GM12878 (cell line): ENCODE measurements around the gene BNIP1. TPM values are rescaled to one million over a fixed set of nuclear protein-coding genes. Genes with fewer than 3 reads are reported as not detected.

Experiments used
- ATAC-seq: fragments of 200-7000 bp; cut with Tn5 transposase; 3 replicates; pipeline ENCODE4 v1.9.1; 2020; ENCODE audit warnings: mild to moderate bottlenecking, moderate library complexity
- Bru-seq: library from RNA; stranded (reverse); fragments of 400-500 nt; gene quantifications from one replicate; lab custom pipeline; 2021; lab: Mats Ljungman, UMichigan
- BruChase-seq, 2 experiments: library from RNA; stranded (reverse); fragments of 400-500 nt; gene quantifications; one replicate each; lab custom pipeline; 2021; lab: Mats Ljungman, UMichigan
- BruUV-seq: library from RNA; stranded (reverse); fragments of 400-500 nt; replicated peaks from 2 replicates; lab custom pipeline; 2021; lab: Mats Ljungman, UMichigan
- CTCF ChIA-PET: fragments of 300-600 bp; sonication (Branson Sonifier 250); formaldehyde crosslinking; extraction: SDS; loops from one replicate; lab custom pipeline; 2021; ENCODE audit warnings: inconsistent platforms; lab: Yijun Ruan, JAX
- POLR2A ChIA-PET: fragments of 350-600 bp; formaldehyde crosslinking; extraction: SDS; loops from one replicate; lab custom pipeline; 2021; ENCODE audit warnings: inconsistent platforms; lab: Charles Lee
- RAD21 ChIA-PET: fragments of 300-600 bp; sonication (Branson Sonifier 250); formaldehyde crosslinking; loops from one replicate; lab custom pipeline; 2023; ENCODE audit warnings: antibody characterized with exemption; ENCODE audit not compliant: unreplicated experiment; lab: Charles Lee
- SMC1A ChIA-PET: fragments of 300-600 bp; sonication (Branson Sonifier 250); formaldehyde crosslinking; loops from one replicate; lab custom pipeline; 2023; ENCODE audit not compliant: unreplicated experiment, uncharacterized antibody; lab: Charles Lee
- DNase-seq: peaks from one replicate; pipeline ENCODE4 v3.0.0-alpha.2; 2011; ENCODE audit warnings: low read depth, low spot score
- FAIRE-seq: peaks from 3 replicates; lab custom pipeline; 2011; peaks lifted over from hg19 to GRCh38; lab: Jason Lieb, UNC
- H2AFZ ChIP-seq: 2 replicates; pipeline ENCODE4 v1.6.0; 2011; ENCODE audit warnings: low read depth, low read length, control low read depth; ENCODE audit not compliant: control insufficient read depth
- H3K27ac ChIP-seq: 2 replicates; pipeline ENCODE4 v1.5.1; 2011; ENCODE audit warnings: control low read depth; ENCODE audit not compliant: control insufficient read depth, insufficient read depth
- H3K27me3 ChIP-seq, 2 experiments: replicated peaks in 1 of 2; 2 replicates each; pipeline versions ENCODE4 v1.6.0 to v1.6.1; 2011; ENCODE audit warnings: low read length in 1 of 2; ENCODE audit not compliant: control insufficient read depth in 2 of 2, insufficient read depth in 2 of 2
- H3K36me3 ChIP-seq, 2 experiments: 2 replicates each; pipeline ENCODE4 v1.5.1; 2011; ENCODE audit warnings: low read length in 1 of 2; ENCODE audit not compliant: control insufficient read depth in 2 of 2, insufficient read depth in 2 of 2
- H3K4me1 ChIP-seq: 2 replicates; pipeline ENCODE4 v1.6.1; 2011; ENCODE audit warnings: mild to moderate bottlenecking, low read length, moderate library complexity, mixed read lengths; ENCODE audit not compliant: control insufficient read depth, insufficient read depth
- H3K4me2 ChIP-seq: 2 replicates; pipeline ENCODE4 v1.6.0; 2011; ENCODE audit warnings: control low read depth; ENCODE audit not compliant: control insufficient read depth, insufficient read depth
- H3K4me3 ChIP-seq: fragments of 200-600 bp; sonication (generic); 2 replicates; pipeline ENCODE4 v1.5.1; 2016
- H3K79me2 ChIP-seq: 2 replicates; pipeline ENCODE4 v1.6.0; 2011; ENCODE audit warnings: low read length; ENCODE audit not compliant: control insufficient read depth, insufficient read depth
- H3K9ac ChIP-seq: 2 replicates; pipeline ENCODE4 v1.8.0; 2011; ENCODE audit warnings: low read length, control low read depth, mixed read lengths; ENCODE audit not compliant: control insufficient read depth, insufficient read depth
- H3K9me3 ChIP-seq: replicated peaks from 3 replicates; pipeline ENCODE4 v1.5.1; 2011; ENCODE audit warnings: mild to moderate bottlenecking, low read length; ENCODE audit not compliant: control insufficient read depth, insufficient read depth
- H4K20me1 ChIP-seq: 2 replicates; pipeline ENCODE4 v1.6.0; 2011; ENCODE audit not compliant: control insufficient read depth, insufficient read depth
- BCL3 ChIP-seq: IDR thresholded peaks from 2 replicates; pipeline ENCODE4 v1.6.1; 2011; ENCODE audit warnings: borderline replicate concordance, low read depth, mild to moderate bottlenecking, moderate library complexity, low read length; ENCODE audit not compliant: insufficient read depth, poor library complexity, severe bottlenecking
- GABPA ChIP-seq: IDR thresholded peaks from 2 replicates; pipeline ENCODE4 v1.6.1; 2014; ENCODE audit warnings: antibody characterized with exemption, low read depth, mild to moderate bottlenecking, inconsistent platforms
- MTA2 ChIP-seq: fragments of 450-650 bp; IDR thresholded peaks from 2 replicates; pipeline ENCODE4 v1.6.1; 2016; ENCODE audit warnings: low read depth, mild to moderate bottlenecking, moderate library complexity
- PAX5 ChIP-seq: IDR thresholded peaks from 2 replicates; pipeline ENCODE4 v1.6.1; 2011; ENCODE audit warnings: low read depth, low read length, borderline replicate concordance
- PBX3 ChIP-seq: IDR thresholded peaks from 2 replicates; pipeline ENCODE4 v1.6.1; 2011; ENCODE audit warnings: mild to moderate bottlenecking, low read depth, low read length, moderate library complexity; ENCODE audit not compliant: insufficient replicate concordance
- POLR2AphosphoS5 ChIP-seq: IDR thresholded peaks from 2 replicates; pipeline ENCODE4 v1.6.1; 2011; ENCODE audit warnings: mild to moderate bottlenecking, low read length, inconsistent platforms
- SMAD5 ChIP-seq: IDR thresholded peaks from 2 replicates; pipeline ENCODE4 v1.6.1; 2016; ENCODE audit warnings: antibody characterized with exemption, low read depth
- SMARCA5 ChIP-seq: fragments of 450-650 bp; IDR thresholded peaks from 2 replicates; pipeline ENCODE4 v1.6.1; 2017; ENCODE audit warnings: mild to moderate bottlenecking
- TCF12 ChIP-seq: IDR thresholded peaks from 2 replicates; pipeline ENCODE4 v1.6.1; 2011; ENCODE audit warnings: low read depth, mild to moderate bottlenecking, low read length
- USF1 ChIP-seq: IDR thresholded peaks from 2 replicates; pipeline ENCODE4 v1.6.1; 2011; ENCODE audit warnings: borderline replicate concordance, low read depth, mild to moderate bottlenecking, moderate library complexity, mixed read lengths, low read length; ENCODE audit not compliant: insufficient read depth; ENCODE audit errors: extremely low read length
- ZNF207 ChIP-seq: fragments of 450-650 bp; IDR thresholded peaks from 2 replicates; pipeline ENCODE4 v1.6.1; 2014; ENCODE audit warnings: antibody characterized with exemption, mild to moderate bottlenecking, borderline replicate concordance
- WGBS: methylation state at CpG from one replicate; pipeline ENCODE4 v1.1.6; 2016; ENCODE audit warnings: low lambda C conversion rate; ENCODE audit not compliant: insufficient replicate concordance, insufficient coverage; ENCODE audit errors: missing lambda C conversion rate; 5-methylcytosine and 5-hydroxymethylcytosine counted together
- in situ Hi-C: fragments of 300-500 bp; cut with MboI; formaldehyde crosslinking; loops from 9 replicates; pipeline ENCODE4 v1.14.3; 2018; ENCODE audit warnings: mixed read lengths
- intact Hi-C: fragments of 100-400 bp; cut with micrococcal nuclease; formaldehyde crosslinking; loops from one replicate; pipeline ENCODE4 v1.14.2; 2022; ENCODE audit not compliant: unreplicated experiment
- long read RNA-seq, 2 experiments: library from polyadenylated mRNA; unstranded; transcript quantifications; one replicate each; pipeline ENCODE4 v2.0.0, GENCODE V29; 2019 to 2020
- polyA minus RNA-seq, 3 experiments: library from RNA; depleted of rRNA, polyadenylated mRNA; stranded (reverse); fragments of >200 nt; gene quantifications; 2 replicates each; pipeline ENCODE4 v1.2.3, GENCODE V29; 2011
- polyA plus RNA-seq, 11 experiments: library from polyadenylated mRNA; depleted of rRNA in 4 of 11; unstranded in 6 of 11; stranded (reverse) in 5 of 11; fragments of >200 nt; fragmentation: Nextera tagmentation in 4 of 11; fragmentation: Illumina TruSeq in 1 of 11; extraction: Ambion mirVana in 4 of 11; extraction: Trizol in 1 of 11; gene quantifications; 1 replicate in 1 of 11; 2 replicates in 10 of 11; pipeline versions ENCODE4 v1.2.1 to v1.2.3, GENCODE V29; 2011 to 2016; ENCODE audit warnings: inconsistent platforms in 2 of 11, missing spikeins in 2 of 11, low read depth in 1 of 11
- total RNA-seq, 4 experiments: library from RNA; depleted of rRNA in 3 of 4; stranded (reverse); fragments of >200 nt in 3 of 4; fragmentation: Illumina TruSeq in 1 of 4; extraction: Trizol in 1 of 4; gene quantifications; 2 replicates each; pipeline versions ENCODE4 v1.2.1 to v1.2.3, GENCODE V29; 2013 to 2021

BNIP1 gene
- 8.9 and 10.2 TPM in 2 replicates for total RNA-seq (2013; cell fraction: nucleolus; rRNA removed)
- total RNA-seq (2014; rRNA removed) (26.9 and 28.6 TPM in 2 replicates), total RNA-seq (2014; rRNA removed; fragmentation: Illumina TruSeq; extraction: Trizol) (24.4 and 25.6 TPM in 2 replicates), total RNA-seq (2021) (18.9 and 20.5 TPM in 2 replicates), polyA plus RNA-seq (2011; rRNA removed) (29.2 and 32.6 TPM in 2 replicates), polyA plus RNA-seq (2014; fragmentation: Illumina TruSeq; extraction: Trizol) (30.8 and 34.5 TPM in 2 replicates), polyA plus RNA-seq (2014; fragmentation: Nextera tagmentation; extraction: Ambion mirVana) (10 to 100 TPM; 56.3 to 62.5 TPM), polyA plus RNA-seq (2014; rRNA removed) (23.1 and 26.3 TPM in 2 replicates), polyA plus RNA-seq (2016; fragmentation: Nextera tagmentation; extraction: Ambion mirVana) (10 to 100 TPM; 23.9 to 25.0 TPM), polyA minus RNA-seq (2011; rRNA and poly(A)+ RNA removed) (14.2 and 20.2 TPM in 2 replicates), Bru-seq, nascent RNA (percentile 71 among the genes with signal in this experiment), BruChase-seq, experiment 1, labeled RNA remaining after a 6-hour chase (percentile 65 among the genes with signal in this experiment), BruChase-seq, experiment 2, labeled RNA remaining after a 2-hour chase (percentile 68 among the genes with signal in this experiment)
- 14.2 TPM for polyA plus RNA-seq (2011; ENCODE audit: low read depth)
- polyA plus RNA-seq (2011; cell fraction: cytosol; rRNA removed): 30.2 and 33.4 TPM in 2 replicates
- 17.7 and 19.2 TPM in 2 replicates for polyA plus RNA-seq (2011; cell fraction: nucleus; rRNA removed)
- 18.0 and 20.1 TPM in 2 replicates for polyA plus RNA-seq (2012)
- 2.4 and 5.2 TPM in 2 replicates for polyA minus RNA-seq (2011; cell fraction: cytosol; rRNA and poly(A)+ RNA removed)
- polyA minus RNA-seq (2011; cell fraction: nucleus; rRNA and poly(A)+ RNA removed): 3.1 and 5.5 TPM in 2 replicates
- long read RNA-seq, experiment 1, transcript BNIP1-202 (6 exons, 1,184 nt): major isoform, 19 of 21 reads
- long read RNA-seq, experiment 1, partial matches to known transcripts: 1 of 21 reads
- long read RNA-seq, experiment 1, other reads (novel, unspliced or antisense): 1 of 21 reads
- long read RNA-seq, experiment 2, transcript BNIP1-201 (7 exons, 1,339 nt): minor isoform, 9 of 182 reads
- long read RNA-seq, experiment 2, transcript BNIP1-202 (6 exons, 1,184 nt): major isoform, 155 of 182 reads
- long read RNA-seq, experiment 2, partial matches to known transcripts: 7 of 182 reads
- long read RNA-seq, experiment 2, other reads (novel, unspliced or antisense): 11 of 182 reads

- FAIRE-seq (peak; percentile 96), ATAC-seq (peak; percentile 96), DNase-seq (peak; percentile 84)
- ChIA-PET SMC1A (interaction anchor here (1.1 to 2.2 kb wide), 4 partner anchors 9 to 161 kb away, joined by 3 to 14 read pairs (median 8); partner anchors contain the start of gene ATP6V0E1), CTCF (interaction anchor here (0.6 to 2.2 kb wide), 16 partner anchors 8 to 185 kb away, joined by 3 to 25 read pairs (median 4); partner anchors contain the start of genes ATP6V0E1 and RPL26L1), RAD21 (interaction anchor here (0.6 to 2.7 kb wide), 5 partner anchors 87 to 164 kb away, joined by 3 to 33 read pairs (median 7); partner anchors contain the start of gene ATP6V0E1), POLR2A (interaction anchor here (0.6 to 1.3 kb wide), 6 partner anchors 87 to 162 kb away, joined by 3 to 15 read pairs (median 4); partner anchors contain the start of gene ATP6V0E1)
- H3K36me3 ChIP-seq: peaks cover 3 to 6% of the 10 kb centered on the region in 2 experiments; a peak in 3 of 4 replicates
- H3K79me2 ChIP-seq: peaks cover 7% of the 10 kb centered on the region
- TSS peak; percentile 77 for BruUV-seq
- no peaks in the 10 kb centered on the region for H4K20me1 ChIP-seq
- in situ Hi-C loops: loop anchor here (5.0 kb wide), 1 partner anchor 162 kb away; the partner anchor contains the start of gene ATP6V0E1
- peak within 1 kb of the TSS; percentile 91 for H2AFZ ChIP-seq
- WGBS: 2% methylated on average over 48 of the region's 48 CpGs
- no peaks in the 10 kb centered on the region for H3K27me3 ChIP-seq
- intact Hi-C loops: loop anchor here (1.0 kb wide), 1 partner anchor 160 kb away; no protein-coding TSS in a partner anchor
- H3K4me3 ChIP-seq: peak within 1 kb of the TSS; percentile 94
- H3K27ac ChIP-seq: peak within 1 kb of the TSS; percentile 91
- peak within 1 kb of the TSS; percentile 80 for H3K9ac ChIP-seq
- H3K4me2 ChIP-seq: peak within 1 kb of the TSS; percentile 99
- H3K9me3 ChIP-seq: no peaks in the 10 kb centered on the region; the same call in 2 of the 3 replicates
- H3K4me1 ChIP-seq: no peaks in the 10 kb centered on the region; the same call in 1 of the 2 replicates
- peak; percentile 61; the same call in 1 of the 2 replicates for TF ChIP-seq TCF12
- peak; percentile 87 for TF ChIP-seq POLR2AphosphoS5
- peak; percentile 42 for TF ChIP-seq PBX3
- TF ChIP-seq ZNF207: peak; percentile 100
- TF ChIP-seq USF1: no peak
- peak; percentile 56; the same call in 1 of the 2 replicates for TF ChIP-seq SMAD5
- TF ChIP-seq SMARCA5: peak; percentile 95
- TF ChIP-seq BCL3: peak; percentile 66
- no peak for TF ChIP-seq GABPA
- TF ChIP-seq PAX5: 0 out of 2 replicates have a peak, but pooled peaks have one; percentile 55
- peak; percentile 68; the same call in 1 of the 2 replicates for TF ChIP-seq MTA2
Measured at GRCh38 chr5:173144200-173145176, at the start of gene BNIP1. Gene BNIP1 (plus strand): TSS chr5:173144531. CDS start chr5:173144546, 15 bp downstream.
